HG03108 (cell line): Measurements from ENCODE around the gene SLC2A8.

Experiments
- ATAC-seq: cut with Tn5 transposase; IDR thresholded peaks from one replicate; pipeline ENCODE4 v1.9.1; 2021; ENCODE audit warnings: moderate library complexity; ENCODE audit not compliant: unreplicated experiment

SLC2A8 gene

DNA sequence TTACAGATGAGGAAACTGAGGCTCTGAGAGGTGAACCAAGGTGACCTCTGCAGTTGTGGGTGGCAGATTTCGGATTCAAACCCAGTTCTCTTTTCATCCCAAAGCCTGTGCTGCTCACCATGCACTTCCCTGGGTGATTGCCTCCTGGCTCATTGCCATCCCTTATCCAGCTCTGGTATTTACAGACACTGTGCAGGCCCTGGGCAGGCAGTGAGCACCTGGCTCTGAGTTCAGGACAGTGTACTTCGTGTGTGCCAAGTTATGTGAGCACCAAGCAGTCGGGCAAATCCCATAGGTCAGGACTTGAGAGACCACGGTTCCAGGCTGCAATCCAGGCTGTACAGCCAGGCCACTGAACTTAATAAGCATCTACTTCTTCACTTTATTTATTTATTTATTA is 55.7 kb downstream of the SLC2A8 start:
- ATAC-seq = no peak

DNA sequence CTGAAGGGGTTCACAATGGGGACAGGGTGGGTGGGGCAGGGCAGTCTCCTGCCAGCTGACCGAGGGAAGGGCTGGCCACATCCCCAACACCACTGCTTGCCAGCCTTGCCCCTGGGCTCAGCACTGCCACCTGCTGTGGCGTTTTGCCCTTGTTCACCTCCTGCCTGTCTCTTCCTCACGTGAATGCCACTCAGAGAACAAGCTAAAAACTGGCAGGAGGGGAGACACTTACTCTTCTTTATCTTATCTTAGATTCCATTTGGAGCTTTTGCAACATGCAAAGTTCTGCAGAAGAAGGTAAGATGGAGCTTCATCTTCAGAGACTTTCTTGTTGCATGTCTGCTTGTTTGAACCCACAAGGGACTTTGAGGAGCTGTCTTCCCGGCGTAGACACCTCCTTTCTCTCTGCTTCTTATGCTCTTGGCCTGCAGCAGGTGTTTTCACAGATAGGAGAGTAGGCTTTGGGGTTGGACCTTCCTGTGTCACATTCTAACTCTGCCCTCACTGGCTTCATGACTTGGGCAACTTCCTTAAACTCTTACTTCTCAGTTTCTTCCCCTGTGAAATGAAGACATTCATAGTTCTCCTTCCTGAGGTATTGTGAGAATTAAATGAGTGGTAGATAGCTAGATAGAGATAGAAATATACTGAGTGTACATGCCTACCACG is 58.5 kb downstream of the SLC2A8 start:
- ATAC-seq = no peak

DNA sequence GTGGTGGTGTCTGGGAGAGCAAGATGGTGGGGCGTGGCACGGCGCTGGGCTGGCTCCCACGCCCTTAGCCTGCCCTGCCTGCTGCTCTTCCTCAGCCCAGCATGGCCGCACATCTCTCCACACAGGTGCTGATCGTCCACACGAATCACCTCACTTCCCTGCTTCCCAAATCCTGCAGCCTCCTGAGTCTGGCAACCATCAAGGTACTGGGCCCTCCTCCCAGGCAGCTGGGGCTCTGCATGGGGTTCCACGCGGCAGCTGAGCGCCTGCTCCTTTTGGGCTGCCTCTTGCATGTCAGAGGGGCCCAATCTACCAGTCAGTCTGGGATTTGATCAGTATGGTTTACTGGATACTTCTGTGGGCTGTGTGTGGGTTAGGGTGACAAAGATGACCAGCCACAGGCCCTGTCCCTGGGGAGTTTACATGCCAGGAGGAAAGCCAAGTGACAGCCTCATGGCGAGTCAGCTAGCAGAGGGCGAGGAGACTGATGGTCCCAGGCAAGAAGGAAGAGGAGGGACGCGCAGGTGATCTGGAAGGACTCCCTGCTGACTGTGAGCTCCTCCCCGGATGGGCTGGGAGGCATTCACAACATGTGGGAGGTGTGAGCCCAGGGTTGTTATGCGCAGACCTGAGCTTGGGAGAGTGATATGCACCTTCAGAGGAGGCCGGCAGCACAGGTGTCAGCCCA is 60.4 kb downstream of the SLC2A8 start:
- no peak for ATAC-seq
